Measurements from ENCODE around the gene SBF2. TPM values are rescaled to one million over a fixed set of nuclear protein-coding genes. Genes with fewer than 3 reads are reported as not detected.
A peak's percentile ranks its signal among the peaks of the same experiment; 100 is the strongest.

SBF2 gene
- total and polyA plus RNA-seq, 9 of the 15 experiments (the other 6 are each of a cell fraction or from before 2014, with no cell fraction given), result 0.80 to 9.5 (median 5.0) TPM

DNA sequence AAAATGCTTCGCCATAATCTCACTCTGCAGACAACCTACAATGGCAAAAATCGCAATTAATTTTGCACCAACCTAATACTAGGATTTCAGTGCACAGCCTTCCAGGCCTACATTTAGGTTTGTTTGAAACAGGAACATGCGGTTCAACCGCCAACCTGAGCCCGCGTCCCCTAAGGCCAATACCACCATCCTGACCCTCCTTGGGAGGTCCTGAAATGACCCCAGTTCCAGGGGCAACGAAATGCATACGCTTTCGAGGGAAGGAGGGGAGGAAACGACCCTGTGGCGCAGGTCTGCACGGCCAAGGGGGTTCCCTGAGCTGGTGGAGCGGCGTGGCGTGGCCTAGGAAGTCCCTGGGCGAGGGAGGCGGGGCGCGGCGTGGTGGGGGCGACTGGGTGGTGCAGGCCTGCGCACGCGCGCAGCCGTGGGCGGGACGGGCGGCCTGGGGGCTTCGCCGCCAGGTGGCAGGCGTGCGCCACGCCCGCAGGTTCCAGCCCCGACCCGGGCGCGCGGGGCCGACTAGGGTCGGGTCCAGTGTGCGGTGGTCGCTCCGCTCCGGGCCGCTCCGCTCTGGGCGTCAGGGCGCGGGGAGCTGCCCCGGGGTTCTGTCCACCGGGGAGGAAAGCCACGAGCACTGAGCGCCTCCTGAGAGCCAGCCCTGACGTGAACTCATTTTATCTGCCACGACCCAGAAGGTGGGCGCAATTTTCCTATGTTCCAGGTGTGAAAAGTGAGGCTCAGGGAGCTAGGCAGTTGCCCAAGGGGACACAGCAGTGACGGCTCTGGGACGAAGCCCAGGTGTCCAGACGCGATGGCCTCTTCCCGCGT is 536.0 kb downstream of the SBF2 start (continued):
- TF ChIP-seq JUND (IDR thresholded peaks at IDR 0.05; ENCODE audit: borderline replicate concordance, low read depth, low read length) (no peak), JUND (tag; IDR thresholded peaks at IDR 0.05; ENCODE audit: borderline replicate concordance, low read depth, low read length) (no peak), ZNF175 (CRISPR knock-in tag; IDR thresholded peaks at IDR 0.05; ENCODE audit: low read depth) (no peak), DDX20 (tag; IDR thresholded peaks at IDR 0.05; ENCODE audit: low read depth) (no peak), MAZ (CRISPR knock-in tag; conservative IDR thresholded peaks at IDR 0.05 in 1 of 2, IDR thresholded peaks at IDR 0.05 in 1 of 2) (peak in 1 of 2 experiments; percentile 90; a peak in 3 of 4 replicates), NCOA4 (IDR thresholded peaks at IDR 0.05; ENCODE audit: partially characterized antibody) (no peak), ZNF764 (CRISPR knock-in tag; IDR thresholded peaks at IDR 0.05; ENCODE audit: low read depth) (no peak), ATF3 (IDR thresholded peaks at IDR 0.05) (no peak), ATF3 (CRISPR knock-in tag; conservative IDR thresholded peaks at IDR 0.05) (no peak), CXXC5 (CRISPR knock-in tag; IDR thresholded peaks at IDR 0.05) (peak; percentile 58), NR2C2 (CRISPR knock-in tag; IDR thresholded peaks at IDR 0.05) (no peak), NR2C2 (tag; IDR thresholded peaks at IDR 0.05) (no peak), AFF1 (IDR thresholded peaks at IDR 0.05; ENCODE audit: low read depth in 1 of 2, partially characterized antibody in 2 of 2) (no peak), ZBTB26 (CRISPR knock-in tag; IDR thresholded peaks at IDR 0.05) (peak; percentile 65; the same call in 1 of the 2 replicates), KDM2B (CRISPR knock-in tag; IDR thresholded peaks at IDR 0.05) (no peak)
- TF ChIP-seq, protein P1, sequence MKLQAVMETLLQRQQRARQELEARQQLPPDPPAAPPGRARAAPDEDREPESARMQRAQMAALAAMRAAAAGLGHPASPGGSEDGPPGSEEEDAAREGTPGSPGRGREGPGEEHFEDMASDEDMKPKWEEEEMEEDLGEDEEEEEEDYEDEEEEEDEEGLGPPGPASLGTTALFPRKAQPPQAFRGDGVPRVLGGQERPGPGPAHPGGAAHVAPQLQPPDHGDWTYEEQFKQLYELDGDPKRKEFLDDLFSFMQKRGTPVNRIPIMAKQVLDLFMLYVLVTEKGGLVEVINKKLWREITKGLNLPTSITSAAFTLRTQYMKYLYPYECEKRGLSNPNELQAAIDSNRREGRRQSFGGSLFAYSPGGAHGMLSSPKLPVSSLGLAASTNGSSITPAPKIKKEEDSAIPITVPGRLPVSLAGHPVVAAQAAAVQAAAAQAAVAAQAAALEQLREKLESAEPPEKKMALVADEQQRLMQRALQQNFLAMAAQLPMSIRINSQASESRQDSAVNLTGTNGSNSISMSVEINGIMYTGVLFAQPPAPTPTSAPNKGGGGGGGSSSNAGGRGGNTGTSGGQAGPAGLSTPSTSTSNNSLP (IDR thresholded peaks at IDR 0.05; ENCODE audit: borderline replicate concordance, low read depth, low read length), result no peak
